Panc1 (cell line): Measurements from ENCODE around the gene AP3B1.

Source experiments
- POLR2AphosphoS5 ChIP-seq: IDR thresholded peaks from 2 replicates; pipeline ENCODE4 v1.6.1; 2012; ENCODE audit warnings: mild to moderate bottlenecking, low read depth, low read length, moderate library complexity
- TF ChIP-seq, protein P1 (sequence below): fragments of 450-650 bp; IDR thresholded peaks from 2 replicates; pipeline ENCODE4 v1.5.1; 2017; ENCODE audit warnings: mild to moderate bottlenecking
- TF ChIP-seq, protein P2 (sequence below), 2 experiments: IDR thresholded peaks; 2 replicates each; pipeline ENCODE4 v1.6.1; 2011 to 2012; ENCODE audit warnings: low read depth in 2 of 2, control low read depth in 1 of 2, low read length in 1 of 2, mild to moderate bottlenecking in 1 of 2, moderate library complexity in 1 of 2; ENCODE audit not compliant: insufficient read depth in 1 of 2

DNA sequence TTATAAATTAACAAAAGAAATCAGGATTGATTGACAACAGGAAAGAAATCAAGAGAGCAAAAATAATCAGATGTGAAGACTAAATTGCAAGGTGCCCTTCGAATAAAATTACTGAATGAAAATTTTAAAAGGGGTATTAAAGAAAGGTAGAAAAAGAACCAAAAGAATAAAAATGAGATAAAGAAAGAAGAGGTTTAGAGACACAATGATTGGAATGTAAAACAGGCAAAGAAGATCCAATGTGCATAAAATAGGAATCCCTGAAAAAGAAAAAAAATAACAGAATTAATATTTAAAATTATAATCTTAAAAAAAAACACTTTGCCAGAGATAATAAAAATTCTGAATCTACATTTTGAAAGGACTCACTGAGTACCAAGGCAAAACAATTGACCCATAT lies 73.0 kb downstream of the AP3B1 start:
- TF ChIP-seq POLR2AphosphoS5, result no peak
- TF ChIP-seq, protein P1, sequence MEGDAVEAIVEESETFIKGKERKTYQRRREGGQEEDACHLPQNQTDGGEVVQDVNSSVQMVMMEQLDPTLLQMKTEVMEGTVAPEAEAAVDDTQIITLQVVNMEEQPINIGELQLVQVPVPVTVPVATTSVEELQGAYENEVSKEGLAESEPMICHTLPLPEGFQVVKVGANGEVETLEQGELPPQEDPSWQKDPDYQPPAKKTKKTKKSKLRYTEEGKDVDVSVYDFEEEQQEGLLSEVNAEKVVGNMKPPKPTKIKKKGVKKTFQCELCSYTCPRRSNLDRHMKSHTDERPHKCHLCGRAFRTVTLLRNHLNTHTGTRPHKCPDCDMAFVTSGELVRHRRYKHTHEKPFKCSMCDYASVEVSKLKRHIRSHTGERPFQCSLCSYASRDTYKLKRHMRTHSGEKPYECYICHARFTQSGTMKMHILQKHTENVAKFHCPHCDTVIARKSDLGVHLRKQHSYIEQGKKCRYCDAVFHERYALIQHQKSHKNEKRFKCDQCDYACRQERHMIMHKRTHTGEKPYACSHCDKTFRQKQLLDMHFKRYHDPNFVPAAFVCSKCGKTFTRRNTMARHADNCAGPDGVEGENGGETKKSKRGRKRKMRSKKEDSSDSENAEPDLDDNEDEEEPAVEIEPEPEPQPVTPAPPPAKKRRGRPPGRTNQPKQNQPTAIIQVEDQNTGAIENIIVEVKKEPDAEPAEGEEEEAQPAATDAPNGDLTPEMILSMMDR, result no peak
- TF ChIP-seq, protein P2, sequence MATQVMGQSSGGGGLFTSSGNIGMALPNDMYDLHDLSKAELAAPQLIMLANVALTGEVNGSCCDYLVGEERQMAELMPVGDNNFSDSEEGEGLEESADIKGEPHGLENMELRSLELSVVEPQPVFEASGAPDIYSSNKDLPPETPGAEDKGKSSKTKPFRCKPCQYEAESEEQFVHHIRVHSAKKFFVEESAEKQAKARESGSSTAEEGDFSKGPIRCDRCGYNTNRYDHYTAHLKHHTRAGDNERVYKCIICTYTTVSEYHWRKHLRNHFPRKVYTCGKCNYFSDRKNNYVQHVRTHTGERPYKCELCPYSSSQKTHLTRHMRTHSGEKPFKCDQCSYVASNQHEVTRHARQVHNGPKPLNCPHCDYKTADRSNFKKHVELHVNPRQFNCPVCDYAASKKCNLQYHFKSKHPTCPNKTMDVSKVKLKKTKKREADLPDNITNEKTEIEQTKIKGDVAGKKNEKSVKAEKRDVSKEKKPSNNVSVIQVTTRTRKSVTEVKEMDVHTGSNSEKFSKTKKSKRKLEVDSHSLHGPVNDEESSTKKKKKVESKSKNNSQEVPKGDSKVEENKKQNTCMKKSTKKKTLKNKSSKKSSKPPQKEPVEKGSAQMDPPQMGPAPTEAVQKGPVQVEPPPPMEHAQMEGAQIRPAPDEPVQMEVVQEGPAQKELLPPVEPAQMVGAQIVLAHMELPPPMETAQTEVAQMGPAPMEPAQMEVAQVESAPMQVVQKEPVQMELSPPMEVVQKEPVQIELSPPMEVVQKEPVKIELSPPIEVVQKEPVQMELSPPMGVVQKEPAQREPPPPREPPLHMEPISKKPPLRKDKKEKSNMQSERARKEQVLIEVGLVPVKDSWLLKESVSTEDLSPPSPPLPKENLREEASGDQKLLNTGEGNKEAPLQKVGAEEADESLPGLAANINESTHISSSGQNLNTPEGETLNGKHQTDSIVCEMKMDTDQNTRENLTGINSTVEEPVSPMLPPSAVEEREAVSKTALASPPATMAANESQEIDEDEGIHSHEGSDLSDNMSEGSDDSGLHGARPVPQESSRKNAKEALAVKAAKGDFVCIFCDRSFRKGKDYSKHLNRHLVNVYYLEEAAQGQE (IDR thresholded peaks at IDR 0.05; ENCODE audit: insufficient read depth in 1 of 2, low read depth in 2 of 2, low read length in 1 of 2), result no peak
